Measurements from ENCODE around the gene MYOZ2. TPM values are rescaled to one million over a fixed set of nuclear protein-coding genes. Genes with fewer than 3 reads are reported as not detected.
"Not testable (repeated sequence)": the region's sequence is repeated elsewhere in the genome, so short reads cannot be mapped to it uniquely, and the experiment has no call there.

Gene MYOZ2
- total RNA-seq, 2 donors from 2014 or later = 523 to 547 TPM

- ATAC-seq (no peak), DNase-seq (no peak)
- intact Hi-C loops (cut with DNase I) = no loop called here
Observed at GRCh38 chr4:119165767-119166166, 30.1 kb downstream of the MYOZ2 start.

GRCh38 chr4:119170195-119170594 lies 34.6 kb downstream of the MYOZ2 start:
- intact Hi-C loops (cut with DNase I) = no loop called here
- DNase-seq = no peak
- ATAC-seq = no peak

GRCh38 chr4:119172223-119172622 lies 36.6 kb downstream of the MYOZ2 start:
- intact Hi-C loops (cut with DNase I) = no loop called here
- no peak for ATAC-seq
- no peak for DNase-seq

- ATAC-seq; intact Hi-C loops (cut with DNase I); DNase-seq: not testable (repeated sequence)
Observed at GRCh38 chr4:119173729-119174361, 38.2 kb downstream of the MYOZ2 start.

- ATAC-seq (no peak), DNase-seq (no peak)
- intact Hi-C loops (cut with DNase I) = no loop called here
Observed at GRCh38 chr4:119179011-119179410, 43.4 kb downstream of the MYOZ2 start.

- no peak for ATAC-seq
- intact Hi-C loops (cut with DNase I) = no loop called here
Observed at GRCh38 chr4:119184128-119184527, 48.5 kb downstream of the MYOZ2 start.

GRCh38 chr4:119189638-119190037 lies 54.0 kb downstream of the MYOZ2 start:
- DNase-seq = no peak
- ATAC-seq = peak; percentile 77 to 86
- intact Hi-C loops (cut with DNase I) = no loop called here

More at GRCh38 chr4:119184128-119184527, 48.5 kb downstream of the MYOZ2 start:
- DNase-seq = no peak

GRCh38 chr4:119190354-119190753 lies 54.7 kb downstream of the MYOZ2 start:
- intact Hi-C loops (cut with DNase I) = no loop called here
- DNase-seq = no peak

GRCh38 chr4:119191505-119191904 lies 55.9 kb downstream of the MYOZ2 start:
- no peak for DNase-seq
- peak in 1 of 2 donors; percentile 41 for ATAC-seq
- intact Hi-C loops (cut with DNase I) = no loop called here

More at GRCh38 chr4:119190354-119190753, 54.7 kb downstream of the MYOZ2 start:
- peak in 1 of 2 donors; percentile 33 for ATAC-seq

GRCh38 chr4:119197772-119198212 lies 62.2 kb downstream of the MYOZ2 start:
- intact Hi-C loops (cut with DNase I) = no loop called here
- DNase-seq (no peak), ATAC-seq (no peak)

- ATAC-seq (peak in 1 of 2 donors; percentile 49), DNase-seq (no peak)
- intact Hi-C loops (cut with DNase I) = no loop called here
Observed at GRCh38 chr4:119204916-119205315, 69.3 kb downstream of the MYOZ2 start.

GRCh38 chr4:119205690-119206089 lies 70.1 kb downstream of the MYOZ2 start:
- intact Hi-C loops (cut with DNase I) = no loop called here
- ATAC-seq (no peak), DNase-seq (no peak)

GRCh38 chr4:119206178-119206577 lies 70.5 kb downstream of the MYOZ2 start:
- no peak for DNase-seq
- intact Hi-C loops (cut with DNase I) = no loop called here
- ATAC-seq = peak in 1 of 2 donors; percentile 50

GRCh38 chr4:119207051-119207450 lies 71.4 kb downstream of the MYOZ2 start:
- ATAC-seq (no peak), DNase-seq (no peak)
- intact Hi-C loops (cut with DNase I) = no loop called here

GRCh38 chr4:119209077-119209476 lies 73.4 kb downstream of the MYOZ2 start:
- no peak for DNase-seq
- intact Hi-C loops (cut with DNase I) = no loop called here

GRCh38 chr4:119209586-119209985 lies 74.0 kb downstream of the MYOZ2 start:
- intact Hi-C loops (cut with DNase I) = no loop called here
- DNase-seq = no peak
- no peak for ATAC-seq

More at GRCh38 chr4:119209077-119209476, 73.4 kb downstream of the MYOZ2 start:
- ATAC-seq = peak in 1 of 2 donors; percentile 5

- intact Hi-C loops (cut with DNase I) = loop anchor here in 1 of 2 donors (10.0 kb wide), 1 partner anchor 74 kb away; no protein-coding TSS in a partner anchor
Observed at GRCh38 chr4:119210775-119211174, 75.1 kb downstream of the MYOZ2 start.

GRCh38 chr4:119211867-119212233 lies 76.2 kb downstream of the MYOZ2 start:
- intact Hi-C loops (cut with DNase I) = loop anchor here in 1 of 2 donors (10.0 kb wide), 1 partner anchor 73 kb away; no protein-coding TSS in a partner anchor
- DNase-seq (no peak), ATAC-seq (peak in 1 of 2 donors; percentile 0)

More at GRCh38 chr4:119210775-119211174, 75.1 kb downstream of the MYOZ2 start:
- no peak for DNase-seq
- no peak for ATAC-seq

- ATAC-seq (peak; percentile 98), DNase-seq (peak; percentile 97)
- intact Hi-C loops (cut with DNase I) = loop anchor here in 1 of 2 donors (10.0 kb wide), 1 partner anchor 72 kb away; no protein-coding TSS in a partner anchor
Observed at GRCh38 chr4:119212234-119212963, 76.8 kb downstream of the MYOZ2 start, which contains the start of gene USP53. Gene USP53 (plus strand): TSS chr4:119212713. CDS start chr4:119239760, 27,047 bp downstream.

Data from left cardiac atrium (tissue), 4 donors.